PC-3 (cell line): Measurements from ENCODE around the gene TFB2M.

Experiments
- CTCF ChIP-seq: fragments of 300-600 bp; sonication (generic); conservative IDR thresholded peaks from 2 replicates; pipeline ENCODE4 v1.5.1; 2017; ENCODE audit warnings: antibody characterized with exemption, low read depth, mild to moderate bottlenecking, low read length
- EZH2 ChIP-seq: fragments of 300-600 bp; sonication (generic); IDR thresholded peaks from one replicate; pipeline ENCODE4 v1.6.1; 2017; ENCODE audit warnings: antibody characterized with exemption, mild to moderate bottlenecking, low read length; ENCODE audit not compliant: unreplicated experiment

DNA sequence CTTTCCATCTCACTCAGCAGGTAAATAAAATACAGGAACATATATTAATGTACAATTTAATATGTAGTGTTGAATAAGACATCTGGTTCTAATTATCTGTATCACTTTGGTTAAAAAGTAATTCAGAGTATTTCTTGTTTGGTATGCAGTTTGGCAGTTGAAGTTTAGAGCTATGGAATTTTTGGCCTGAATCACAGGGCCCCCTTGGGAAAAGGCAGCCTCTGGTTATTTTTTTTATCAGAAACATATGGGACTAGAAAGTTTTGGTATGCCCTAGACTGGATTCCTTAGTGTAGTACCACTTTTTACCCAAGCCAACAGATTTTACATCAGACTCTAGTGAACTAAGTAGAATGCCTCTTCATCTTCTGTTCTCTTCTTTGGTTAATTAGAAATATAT is 26.6 kb upstream of the TFB2M start:
- no peak for TF ChIP-seq CTCF
- TF ChIP-seq EZH2: no peak
